Measurements from ENCODE around the gene ATAD2B.
"Not testable (repeated sequence)": the region's sequence is repeated elsewhere in the genome, so short reads cannot be mapped to it uniquely, and the experiment has no call there.

Gene ATAD2B

DNA sequence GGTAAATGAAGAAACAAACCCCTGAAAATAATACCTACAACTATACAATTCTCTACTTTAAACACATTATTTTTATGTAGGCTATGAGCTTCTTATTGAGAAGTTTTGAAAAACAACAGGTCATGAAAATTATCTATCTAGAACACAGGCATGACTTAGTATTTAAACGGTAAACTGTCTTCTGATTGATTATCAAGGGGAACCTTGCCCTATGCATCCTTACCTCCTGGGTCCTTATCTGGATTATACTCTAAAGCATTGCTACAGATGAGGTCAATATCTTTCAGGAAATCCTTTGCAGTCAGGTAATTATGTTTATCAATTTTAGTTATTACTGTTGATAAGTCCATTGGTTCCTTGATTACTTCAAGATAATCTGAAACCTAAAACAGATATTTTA, 144.3 kb downstream of the ATAD2B start:
- no peak for DNase-seq

DNA sequence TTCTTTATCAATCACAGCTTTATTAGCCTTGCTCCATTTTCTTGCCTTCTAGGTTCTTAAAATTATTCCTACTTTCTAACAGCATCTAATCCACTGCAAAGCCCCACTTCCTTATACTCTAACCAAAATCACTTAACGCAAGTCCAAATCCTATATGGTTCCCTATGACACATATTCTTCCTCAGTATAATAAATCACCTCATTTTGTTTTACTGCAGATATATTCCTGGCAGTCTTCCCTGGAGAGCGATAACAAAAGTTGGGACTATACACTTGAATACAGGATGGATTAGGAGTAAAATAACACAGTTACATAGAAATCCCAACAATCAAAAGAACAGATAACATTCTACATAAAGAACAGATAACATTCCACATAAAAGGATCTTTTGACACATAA, 144.8 kb downstream of the ATAD2B start:
- DNase-seq = no peak

DNA sequence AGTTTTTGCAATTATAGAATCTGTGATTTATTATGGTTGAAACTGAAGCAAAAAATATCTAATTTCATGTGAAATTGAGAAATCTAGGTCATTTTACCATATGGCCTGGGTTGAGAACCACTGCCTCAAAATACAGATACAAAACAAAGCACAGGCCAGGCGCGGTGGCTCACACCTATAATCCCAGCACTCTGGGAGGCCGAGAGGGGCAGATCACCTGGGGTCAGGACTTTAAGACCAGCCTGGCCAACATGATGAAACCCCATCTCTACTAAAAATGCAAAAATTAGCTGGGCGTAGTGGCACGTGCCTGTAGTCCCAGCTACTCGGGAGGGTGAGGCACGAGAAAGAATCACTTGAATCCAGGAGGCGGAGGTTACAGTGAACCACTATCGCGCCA, 146.5 kb downstream of the ATAD2B start:
- not testable (repeated sequence) for DNase-seq

DNA sequence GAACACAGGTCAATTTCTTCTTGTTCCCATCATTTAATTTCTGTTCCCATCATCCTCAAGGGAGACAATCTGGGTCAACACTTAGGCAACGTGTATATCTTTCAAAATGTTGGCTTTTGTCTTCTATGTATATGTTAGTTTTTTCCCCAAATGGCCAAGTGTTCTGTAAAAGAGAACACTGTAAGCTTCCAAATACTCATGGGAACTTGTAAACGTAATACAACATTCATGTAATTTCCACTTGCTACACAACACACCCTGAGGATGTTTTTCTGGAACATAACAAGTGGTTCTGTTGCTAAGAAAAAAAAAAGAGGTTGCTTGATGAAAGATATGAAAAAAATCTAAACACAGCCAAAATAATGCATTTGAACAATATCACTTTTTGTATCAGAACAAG, 149.1 kb downstream of the ATAD2B start:
- DNase-seq = no peak

DNA sequence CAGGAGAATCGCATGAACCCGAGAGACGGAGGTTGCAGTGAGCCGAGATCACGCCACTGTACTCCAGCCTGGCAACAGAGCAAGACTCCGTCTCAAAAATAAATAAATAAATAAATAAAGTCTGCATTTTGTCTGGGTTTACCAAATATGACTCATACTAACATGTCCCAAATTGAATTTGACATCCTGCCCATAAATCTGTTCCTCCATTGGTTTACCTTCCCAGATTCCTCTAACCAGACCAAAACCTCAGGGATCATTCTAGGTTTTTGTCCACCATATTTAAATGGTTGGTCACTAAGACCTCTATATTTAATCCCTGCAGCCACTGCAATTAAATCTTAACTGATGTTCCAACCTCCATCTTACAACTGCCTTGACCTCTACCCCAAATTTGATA, 150.9 kb downstream of the ATAD2B start:
- DNase-seq = no peak

DNA sequence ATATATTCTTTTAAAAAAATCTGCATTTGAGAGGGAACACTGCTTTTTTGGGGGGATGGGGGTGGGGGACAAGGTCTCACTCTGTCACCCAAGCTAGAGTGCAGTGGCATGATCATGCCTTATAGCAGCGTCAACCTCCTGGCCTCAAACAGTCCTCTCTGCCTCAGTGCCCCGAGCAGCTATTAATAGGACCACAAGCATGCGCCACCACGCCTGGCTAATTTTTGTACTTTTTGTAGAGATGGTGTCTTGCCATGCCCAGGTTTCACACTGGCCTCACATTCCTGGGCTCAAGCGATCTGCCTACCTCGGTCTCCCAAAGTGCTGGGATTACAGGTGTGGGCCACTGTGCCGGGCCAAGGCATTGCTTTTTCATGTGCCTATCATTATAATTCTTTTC, 154.2 kb downstream of the ATAD2B start:
- no peak for DNase-seq

DNA sequence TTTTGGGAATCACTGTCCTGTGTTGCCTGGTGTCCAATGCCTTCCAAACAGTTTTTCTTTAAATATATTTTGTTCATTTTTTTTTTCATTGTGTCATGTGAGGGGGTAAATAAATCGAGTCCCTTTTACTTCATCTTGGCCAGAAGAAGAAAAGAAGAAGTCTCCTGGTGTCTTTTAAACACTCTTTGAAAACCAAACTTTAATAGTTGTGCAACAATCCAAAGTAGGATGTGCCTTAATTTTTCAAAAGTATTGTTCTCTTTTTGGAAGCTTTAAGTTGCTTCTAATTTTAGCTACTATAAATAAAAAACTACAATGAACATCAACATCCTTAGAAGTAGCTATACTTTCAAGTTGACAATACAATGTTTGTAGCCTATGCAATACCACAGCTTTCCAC, 154.9 kb downstream of the ATAD2B start:
- DNase-seq = no peak

DNA sequence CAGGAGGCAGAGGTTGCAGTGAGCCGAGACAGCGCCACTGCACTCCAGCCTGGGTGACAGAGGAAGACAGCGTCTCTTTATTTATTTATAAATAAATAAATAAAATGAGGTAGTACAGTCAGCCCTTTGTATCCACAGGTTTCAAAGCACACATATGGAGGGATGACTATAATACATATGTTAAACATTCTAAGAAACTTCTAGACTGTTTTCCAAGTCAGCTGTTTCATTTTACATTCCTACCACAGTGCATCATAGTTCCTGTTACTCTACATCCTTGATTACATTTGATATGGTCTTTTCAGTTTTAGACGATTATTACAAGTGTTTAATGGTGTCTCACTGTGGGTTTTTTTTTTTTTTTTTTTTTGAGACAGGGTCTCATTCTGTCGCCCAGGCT, 157.6 kb downstream of the ATAD2B start:
- no peak for DNase-seq

DNA sequence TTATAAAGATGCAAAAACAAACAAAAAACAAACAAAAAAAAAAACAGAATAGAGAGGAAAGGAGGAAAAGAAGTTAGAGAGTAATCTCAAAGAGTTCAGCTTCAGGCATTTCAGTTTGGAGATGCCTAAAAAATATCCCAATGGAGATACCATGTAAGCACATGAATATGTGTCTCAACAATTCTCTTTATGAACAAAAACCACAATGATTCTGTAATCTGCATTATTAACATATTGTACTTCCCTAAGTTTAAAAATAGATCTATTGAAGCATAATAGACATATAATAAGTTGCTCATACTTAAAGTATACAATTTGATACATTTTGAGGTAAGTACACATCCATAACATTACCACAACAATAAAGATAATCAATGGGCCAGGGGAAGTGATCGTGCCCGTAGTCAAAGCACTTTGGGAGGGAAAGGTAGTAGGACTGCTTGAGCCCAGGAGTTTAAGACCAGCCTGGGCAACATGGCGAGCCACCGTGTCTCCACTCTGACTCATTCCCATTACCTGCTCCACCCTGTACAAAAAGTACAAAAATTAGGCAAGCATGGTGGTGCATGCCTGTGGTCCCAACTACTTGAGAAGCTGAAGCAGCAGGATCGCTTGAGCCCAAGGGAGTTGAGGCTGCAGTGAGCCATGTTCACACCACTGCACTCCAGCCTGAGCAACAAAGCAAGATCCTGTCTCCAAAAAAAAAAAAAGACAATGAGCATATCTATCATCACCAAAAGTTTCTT, 158.9 kb downstream of the ATAD2B start:
- no peak for DNase-seq

DNA sequence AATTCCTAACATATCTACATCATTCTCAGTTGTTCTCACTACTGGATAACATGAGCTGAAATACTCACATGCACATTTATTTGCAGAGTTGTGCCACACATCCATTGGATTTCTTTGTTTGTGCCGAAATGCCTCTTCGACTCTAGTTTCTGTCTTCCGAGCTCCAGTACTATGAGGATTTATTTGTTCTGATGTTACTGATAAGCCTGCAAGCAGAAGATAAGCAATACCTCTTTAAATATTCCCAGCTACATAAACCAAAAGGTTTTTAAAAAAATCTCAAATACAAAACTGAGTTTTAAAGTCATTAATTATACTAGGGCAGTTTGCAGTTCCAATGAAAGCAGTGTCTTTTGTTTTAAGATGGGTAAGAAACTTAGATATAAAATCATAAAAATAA, 164.8 kb downstream of the ATAD2B start:
- DNase-seq = no peak

DNA sequence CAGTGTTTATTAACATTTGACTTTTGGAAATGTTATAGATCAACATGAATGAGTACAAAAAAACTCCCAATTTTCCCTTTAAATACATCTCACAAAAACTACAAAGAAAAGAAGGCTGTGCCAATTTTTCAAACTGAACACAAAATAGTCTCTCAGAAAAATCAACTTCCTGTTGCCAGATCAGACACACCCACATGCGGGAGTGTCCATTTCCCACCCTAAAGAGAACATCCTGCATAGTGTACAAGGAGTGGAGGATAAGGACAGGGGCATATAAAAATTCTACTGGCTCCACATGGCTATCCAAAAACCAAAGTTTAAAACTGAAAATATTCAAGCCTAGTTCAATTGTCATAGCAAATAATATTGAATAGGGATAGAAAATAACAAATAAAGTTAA, 165.3 kb downstream of the ATAD2B start:
- DNase-seq = peak; percentile 47

DNA sequence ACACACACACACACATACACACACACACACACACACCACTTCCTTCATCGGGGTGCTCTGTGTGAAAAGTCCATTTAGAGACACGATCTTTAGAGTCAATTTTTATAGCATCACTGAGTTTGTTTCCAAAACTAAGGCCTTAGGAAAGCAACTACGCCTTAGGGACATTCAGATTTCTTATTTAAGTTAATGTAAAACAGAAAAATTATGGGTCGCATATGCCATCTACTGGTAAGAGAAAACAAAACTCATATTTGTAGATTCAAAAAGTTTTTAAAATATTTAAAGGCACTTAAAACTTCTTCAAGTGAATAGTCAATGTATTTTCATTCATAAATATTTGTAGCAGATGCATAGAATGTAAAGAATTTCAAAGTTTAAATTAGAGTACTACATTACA, 166.2 kb downstream of the ATAD2B start:
- no peak for DNase-seq

DNA sequence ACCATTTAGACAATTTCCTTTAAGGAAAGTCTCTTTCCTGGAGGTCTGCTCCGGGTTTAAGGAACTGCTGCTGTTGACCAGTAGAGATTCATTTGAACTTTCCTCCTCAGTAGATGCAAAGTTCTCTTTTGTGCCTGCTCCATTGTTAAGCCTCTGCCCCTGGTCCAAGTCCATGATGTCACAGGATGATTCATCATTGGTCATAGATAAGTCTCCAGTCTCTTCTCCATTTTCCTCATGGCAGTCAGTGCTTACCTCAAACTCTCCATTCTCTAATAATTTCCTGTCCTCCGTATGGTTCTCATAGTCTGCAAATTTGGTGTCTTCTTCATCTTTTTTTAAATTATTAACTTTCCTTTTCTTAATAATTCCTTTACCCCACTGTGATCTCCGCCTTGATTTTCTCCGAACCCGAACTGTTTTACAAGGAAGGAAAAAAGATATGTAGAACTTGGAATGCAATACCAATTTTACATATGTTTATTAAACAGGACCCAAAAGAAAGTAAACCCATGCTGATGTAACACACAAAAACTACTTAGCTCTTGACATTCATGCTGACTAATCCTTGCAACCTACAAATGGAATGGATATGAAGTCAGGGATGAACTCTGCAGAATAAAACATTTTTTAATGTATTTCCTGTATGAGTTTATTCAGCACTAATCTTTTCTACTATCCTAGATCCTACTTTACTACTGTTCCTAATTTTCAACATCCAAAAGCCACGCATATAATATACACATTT, 169.1 kb downstream of the ATAD2B start:
- peak; percentile 80 for DNase-seq

DNA sequence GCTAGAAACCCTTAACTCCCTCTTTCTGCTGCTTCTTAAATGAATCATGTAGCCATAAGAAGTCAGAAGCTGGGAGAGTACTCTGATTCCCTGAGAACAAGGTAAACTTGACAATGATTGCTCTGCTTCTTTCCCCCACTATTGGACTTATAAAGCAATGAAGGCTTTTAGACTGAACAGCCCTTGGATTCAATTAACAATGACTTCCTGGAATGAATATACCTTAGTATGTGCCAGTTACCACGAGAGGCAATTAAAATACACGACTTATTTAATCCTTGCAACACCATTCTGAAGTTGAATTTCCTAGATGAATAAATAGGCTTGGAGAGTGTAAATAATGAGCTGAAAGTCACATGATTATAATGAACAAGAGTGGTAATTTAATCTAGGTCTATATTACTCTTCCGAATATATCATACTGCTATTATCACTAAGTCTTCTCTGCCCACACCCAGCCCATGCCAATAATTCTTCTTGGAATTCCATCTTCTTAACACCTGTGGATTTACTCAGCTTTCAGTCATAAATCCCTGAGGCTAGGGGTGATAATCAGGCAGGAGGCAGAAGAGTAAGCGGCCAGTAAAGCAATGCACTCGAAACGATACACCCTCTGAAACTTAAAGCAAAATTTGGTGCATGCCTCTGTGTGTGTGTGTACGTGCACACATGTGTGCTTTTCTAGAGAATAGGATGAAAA, 170.2 kb downstream of the ATAD2B start:
- peak; percentile 37 for DNase-seq

DNA sequence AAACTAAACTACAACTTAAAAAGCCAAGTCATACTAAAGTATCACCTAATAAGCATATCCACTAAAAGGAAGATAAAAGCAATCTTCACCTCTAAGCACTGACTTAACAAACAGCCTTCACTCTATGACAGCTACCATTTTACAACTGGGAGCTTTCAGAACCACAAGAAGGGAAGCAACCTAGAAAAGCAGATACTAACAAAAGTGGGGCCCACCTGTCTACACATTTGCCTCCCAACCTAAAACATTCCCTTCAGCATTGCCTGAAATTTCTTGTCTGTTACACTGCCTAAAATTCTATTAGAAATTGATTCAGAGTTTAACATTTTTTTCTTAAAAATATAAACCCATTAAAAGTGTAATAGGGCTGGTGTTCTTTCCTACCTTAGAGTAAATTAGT, 172.0 kb downstream of the ATAD2B start:
- no peak for DNase-seq

DNA sequence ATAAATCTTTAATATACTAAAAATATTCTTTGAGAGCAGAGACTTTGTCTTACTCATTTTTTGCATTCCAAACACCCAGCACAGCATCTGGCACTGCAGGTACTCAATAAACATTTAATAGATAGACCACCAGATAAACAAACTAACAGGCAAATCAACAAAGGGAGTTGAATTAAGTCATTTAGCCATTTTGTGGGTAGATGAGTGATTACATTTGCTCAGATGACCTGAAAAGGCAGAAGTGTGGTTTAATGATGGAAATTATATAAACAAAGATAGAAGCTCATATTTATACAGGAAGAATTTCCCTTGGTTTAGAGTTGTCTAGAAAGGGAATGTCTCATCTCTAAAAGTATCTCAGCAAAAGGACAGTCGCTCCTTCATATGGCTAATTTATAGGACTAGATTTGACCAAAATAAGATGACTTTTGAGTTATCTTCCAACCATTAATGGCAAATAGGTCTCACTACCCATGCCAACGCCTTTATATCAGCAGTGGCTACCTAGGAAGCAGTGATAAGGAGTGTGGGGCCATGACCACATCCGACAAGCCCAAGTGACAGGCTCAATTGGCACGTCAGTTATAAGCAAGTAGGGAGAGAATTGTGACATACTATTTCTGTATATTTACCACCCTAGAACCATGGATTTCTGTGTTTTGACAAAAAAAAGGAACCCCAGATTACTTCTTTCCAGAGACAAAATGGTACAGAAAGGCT, 173.5 kb downstream of the ATAD2B start:
- DNase-seq = no peak

DNA sequence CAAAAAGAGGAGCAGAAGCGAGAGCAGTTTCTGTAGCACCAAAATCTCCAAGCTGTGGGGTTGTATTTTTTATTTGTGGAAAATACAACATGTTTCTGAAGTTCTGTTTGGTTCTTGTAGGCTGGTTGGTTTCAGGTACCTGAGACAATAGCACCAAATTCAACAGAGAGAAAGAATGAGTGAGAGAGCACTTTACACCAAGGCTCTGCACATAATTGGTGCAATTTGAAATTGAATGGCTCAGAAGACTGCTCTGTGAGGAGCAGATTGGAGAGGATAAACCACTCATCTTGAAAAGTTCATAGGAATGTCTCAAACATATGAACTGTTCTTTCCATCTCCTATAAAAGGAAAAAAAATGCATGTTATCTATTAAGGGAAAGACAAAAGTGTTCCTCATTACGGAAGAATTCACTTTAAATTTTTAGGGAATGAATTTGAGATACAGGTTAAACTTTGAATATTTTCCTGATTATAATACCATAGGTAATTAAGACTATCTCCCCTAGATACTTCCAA, 175.1 kb downstream of the ATAD2B start:
- DNase-seq = peak; percentile 27

DNA sequence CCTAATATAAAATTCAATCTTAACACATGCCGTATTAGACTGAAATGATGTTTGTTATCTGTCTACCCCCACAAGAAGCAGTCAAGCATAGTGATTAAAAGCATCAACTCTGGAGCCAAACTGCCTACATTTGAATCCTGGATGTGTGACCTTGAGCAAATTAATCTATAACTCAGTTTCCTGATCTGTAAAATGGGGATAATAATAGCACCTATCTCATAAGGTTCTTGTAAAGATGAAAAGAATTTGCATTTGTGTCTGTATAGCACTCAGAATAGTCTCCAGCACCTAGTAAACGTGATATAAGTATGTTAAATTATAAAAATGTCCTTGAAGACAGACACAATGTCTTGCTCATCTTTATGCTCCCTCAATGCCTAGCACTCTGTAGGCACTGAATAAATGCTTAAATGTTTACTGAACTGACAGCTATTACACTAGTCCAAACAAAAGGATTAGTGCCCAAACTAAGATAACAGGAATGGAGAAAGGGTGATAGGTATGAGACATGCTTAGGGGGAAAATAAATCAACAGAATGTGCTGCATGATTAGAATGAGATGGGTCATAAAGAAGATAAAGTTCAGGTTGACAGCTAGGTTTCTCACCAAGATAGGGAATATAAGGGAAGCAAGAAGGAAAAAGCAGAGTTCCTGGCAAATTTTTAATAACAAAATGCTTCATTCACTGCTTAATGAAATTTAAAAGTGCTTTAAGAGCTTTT, 180.6 kb downstream of the ATAD2B start:
- no peak for DNase-seq

DNA sequence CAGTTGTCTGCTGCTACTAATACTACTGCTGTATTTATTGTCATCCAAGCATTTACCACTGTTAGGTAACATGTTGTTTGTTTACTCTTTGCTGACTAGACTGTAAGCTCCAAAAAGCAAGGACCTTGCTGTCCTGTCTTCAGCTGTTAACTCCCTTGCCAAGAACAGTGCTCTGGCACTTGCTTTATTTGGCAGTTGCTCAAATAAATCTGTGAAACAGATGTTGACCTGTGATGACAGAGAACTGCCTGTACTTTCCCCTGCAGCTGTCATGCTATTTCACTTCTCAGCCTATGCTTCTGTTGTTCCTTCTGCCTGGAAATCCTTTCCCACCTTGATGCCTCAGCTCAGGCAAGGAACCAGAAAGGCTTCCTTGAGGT, 181.2 kb downstream of the ATAD2B start:
- no peak for DNase-seq

DNA sequence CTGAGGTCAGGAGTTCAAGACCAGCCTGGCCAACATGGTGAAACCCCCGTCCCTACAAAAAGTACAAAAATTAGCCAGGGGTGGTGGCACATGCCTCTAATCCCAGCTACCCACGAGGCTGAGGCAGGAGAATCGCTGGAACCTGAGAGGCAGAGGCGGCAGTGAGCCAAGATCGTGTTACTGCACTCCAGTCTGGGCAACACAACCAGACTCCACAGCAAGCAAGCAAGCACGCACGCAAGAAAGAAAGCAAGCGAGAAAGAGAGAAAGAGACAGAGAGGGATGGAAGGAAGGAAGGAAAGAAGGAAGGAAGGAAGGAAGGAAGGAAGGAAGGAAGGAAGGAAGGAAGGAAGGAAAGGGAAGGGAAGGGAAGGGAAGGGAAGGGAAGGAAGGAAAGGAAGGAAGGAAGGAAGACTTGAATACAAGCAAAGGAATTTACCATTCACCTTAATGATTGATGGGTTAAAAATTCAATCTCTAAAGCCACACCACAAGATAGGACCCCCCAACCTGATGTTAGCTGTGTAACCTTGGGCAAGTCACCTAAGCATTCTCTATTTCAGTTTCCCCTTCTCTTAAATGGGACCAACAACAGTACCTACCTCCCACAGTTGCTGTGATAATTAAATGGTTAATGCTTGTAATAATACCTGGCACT, 181.7 kb downstream of the ATAD2B start:
- DNase-seq = no peak

DNA sequence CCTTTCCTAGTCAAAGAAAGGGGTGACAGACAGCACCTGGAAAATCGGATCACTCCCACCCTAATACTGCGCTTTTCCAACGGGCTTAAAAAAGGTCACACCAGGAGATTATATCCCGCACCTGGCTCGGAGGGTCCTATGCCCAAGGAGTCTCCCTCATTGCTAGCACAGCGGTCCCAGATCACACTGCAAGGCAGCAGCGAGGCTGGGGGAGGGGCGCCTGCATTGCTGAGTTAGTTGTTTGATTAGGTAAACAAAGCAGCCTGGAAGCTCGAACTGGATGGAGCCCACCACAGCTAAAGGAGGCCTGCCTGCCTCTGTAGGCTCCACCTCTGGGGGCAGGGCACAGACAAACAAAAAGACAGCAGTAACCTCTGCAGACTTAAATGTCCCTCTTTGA, 190.1 kb downstream of the ATAD2B start:
- not testable (repeated sequence) for DNase-seq

DNA sequence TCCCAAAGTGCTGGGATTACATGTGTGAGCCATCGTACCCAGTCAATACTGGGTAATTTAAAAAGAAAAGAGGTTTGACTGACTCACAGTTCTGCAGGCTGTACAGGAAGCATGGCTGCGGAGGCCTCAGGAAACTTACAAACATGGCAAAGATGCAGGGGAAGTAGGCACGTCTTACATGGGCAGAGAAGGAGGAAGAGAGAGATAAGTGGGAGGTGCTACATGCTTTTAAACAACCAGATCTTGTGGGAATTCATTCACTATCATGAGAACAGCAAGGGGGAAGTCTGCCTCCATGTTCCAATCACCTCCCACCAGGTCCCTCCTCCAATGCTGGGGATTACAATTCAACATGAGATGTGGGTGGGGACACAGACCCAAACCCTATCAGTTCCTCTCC, 192.5 kb downstream of the ATAD2B start:
- no peak for DNase-seq
